HepG2 (cell line): Measurements from ENCODE around the gene HTRA2. TPM values are rescaled to one million over a fixed set of nuclear protein-coding genes. Genes with fewer than 3 reads are reported as not detected.

ENCODE experiments used
- CENPBD1 ChIP-seq: sonication (generic); formaldehyde crosslinking; IDR thresholded peaks from 2 replicates; pipeline ENCODE4 v1.8.0; 2022; ENCODE audit warnings: missing genetic modification reagents, low read depth, mild to moderate bottlenecking, borderline replicate concordance
- GMEB1 ChIP-seq: sonication (generic); formaldehyde crosslinking; IDR thresholded peaks from 2 replicates; pipeline ENCODE4 v1.5.1; 2020; ENCODE audit warnings: missing genetic modification reagents, mild to moderate bottlenecking, borderline replicate concordance
- HNF1A ChIP-seq, 2 experiments: sonication (generic) in 1 of 2; formaldehyde crosslinking in 1 of 2; IDR thresholded peaks; 2 replicates each; pipeline versions ENCODE4 v1.4.0 to v1.6.1; 2016 to 2020; ENCODE audit warnings: borderline replicate concordance in 1 of 2, low read depth in 1 of 2, mild to moderate bottlenecking in 1 of 2, missing genetic modification reagents in 1 of 2
- HOXA5 ChIP-seq: sonication (generic); formaldehyde crosslinking; IDR thresholded peaks from 2 replicates; pipeline ENCODE4 v1.4.0; 2020; ENCODE audit warnings: missing genetic modification reagents
- NFYC ChIP-seq: IDR thresholded peaks from 2 replicates; pipeline ENCODE4 v1.6.1; 2016; ENCODE audit warnings: missing genetic modification reagents, missing compliant biosample characterization
- NR1H2 ChIP-seq: sonication (generic); formaldehyde crosslinking; IDR thresholded peaks from 2 replicates; pipeline ENCODE4 v1.8.1; 2022; ENCODE audit warnings: low read depth, missing genetic modification reagents, borderline replicate concordance
- RARG ChIP-seq: sonication (generic); formaldehyde crosslinking; IDR thresholded peaks from 2 replicates; pipeline ENCODE4 v1.4.0; 2020; ENCODE audit warnings: low read depth, mild to moderate bottlenecking, missing genetic modification reagents
- RNF219 ChIP-seq: sonication (generic); formaldehyde crosslinking; IDR thresholded peaks from 2 replicates; pipeline ENCODE4 v1.5.0; 2020; ENCODE audit warnings: mild to moderate bottlenecking, missing genetic modification reagents
- SSRP1 ChIP-seq: IDR thresholded peaks from 2 replicates; pipeline ENCODE4 v1.6.1; 2016; ENCODE audit warnings: control low read depth
- ZMYM4 ChIP-seq: sonication (generic); formaldehyde crosslinking; IDR thresholded peaks from 2 replicates; pipeline ENCODE4 v1.8.1; 2023; ENCODE audit warnings: mild to moderate bottlenecking, missing genetic modification reagents
- ZNF234 ChIP-seq: sonication (generic); formaldehyde crosslinking; conservative IDR thresholded peaks from 2 replicates; pipeline ENCODE4 v1.5.1; 2020; ENCODE audit warnings: mild to moderate bottlenecking, missing genetic modification reagents
- ZNF235 ChIP-seq: sonication (generic); formaldehyde crosslinking; IDR thresholded peaks from 2 replicates; pipeline ENCODE4 v1.8.1; 2023; ENCODE audit warnings: mild to moderate bottlenecking, missing genetic modification reagents, borderline replicate concordance
- ZNF354B ChIP-seq: sonication (generic); formaldehyde crosslinking; IDR thresholded peaks from 2 replicates; pipeline ENCODE4 v1.8.0; 2022; ENCODE audit warnings: mild to moderate bottlenecking, missing genetic modification reagents
- ZNF564 ChIP-seq: sonication (generic); formaldehyde crosslinking; IDR thresholded peaks from 2 replicates; pipeline ENCODE4 v1.8.1; 2023; ENCODE audit warnings: mild to moderate bottlenecking, missing genetic modification reagents
- ZNF605 ChIP-seq: sonication (generic); formaldehyde crosslinking; IDR thresholded peaks from 2 replicates; pipeline ENCODE4 v1.8.0; 2022; ENCODE audit warnings: mild to moderate bottlenecking, missing genetic modification reagents
- ZNF747 ChIP-seq: sonication (generic); formaldehyde crosslinking; IDR thresholded peaks from 2 replicates; pipeline ENCODE4 v1.8.1; 2023; ENCODE audit warnings: missing genetic modification reagents, mild to moderate bottlenecking, borderline replicate concordance
- polyA plus RNA-seq, 8 experiments: library from polyadenylated mRNA; depleted of rRNA in 3 of 8; stranded (reverse) in 7 of 8; unstranded in 1 of 8; fragments of >200 nt; fragmentation: Illumina TruSeq in 4 of 8; extraction: Trizol in 4 of 8; gene quantifications; 2 replicates each; pipeline versions ENCODE4 v1.2.1 to v1.2.3, GENCODE V29; 2011 to 2016; ENCODE audit warnings: low read depth in 4 of 8, missing spikeins in 1 of 8, mixed read lengths in 1 of 8; ENCODE audit not compliant: insufficient read depth in 1 of 8
- total RNA-seq, 5 experiments: library from RNA; depleted of rRNA; stranded (reverse); fragments of >200 nt; fragmentation: Illumina TruSeq; extraction: Trizol; gene quantifications; 2 replicates each; pipeline ENCODE4 v1.2.3, GENCODE V29; 2016; ENCODE audit warnings: low read depth in 1 of 5

The HTRA2 gene
- total and polyA plus RNA-seq, 2 of the 13 experiments (the other 11 are each of a cell fraction or from before 2014, with no cell fraction given) = 47.7 to 50.3 TPM

- TF ChIP-seq ZNF235 (CRISPR knock-in tag) (0 out of 2 replicates have a peak, but pooled peaks have one; percentile 55), ZNF234 (no peak), ZNF605 (CRISPR knock-in tag) (peak; percentile 35; the same call in 1 of the 2 replicates), RARG (no peak), HNF1A (IDR thresholded peaks at IDR 0.05; ENCODE audit: low read depth) (no peak), HNF1A (CRISPR knock-in tag; IDR thresholded peaks at IDR 0.05; ENCODE audit: borderline replicate concordance) (no peak), SSRP1 (CRISPR knock-in tag) (no peak), CENPBD1 (CRISPR knock-in tag) (no peak), NFYC (CRISPR knock-in tag) (no peak), ZNF354B (no peak), HOXA5 (CRISPR knock-in tag) (no peak), ZNF564 (no peak), RNF219 (CRISPR knock-in tag) (no peak), NR1H2 (CRISPR knock-in tag) (no peak), ZNF747 (CRISPR knock-in tag) (no peak), ZMYM4 (CRISPR knock-in tag) (no peak), GMEB1 (CRISPR knock-in tag) (no peak)
These were observed 18.7 kb downstream of the HTRA2 start (continued) for GRCh38 chr2:74548285-74548899.
